GM20431 (cell line): Measurements from ENCODE around the gene MBLAC1.

Source experiments
- in situ Hi-C: fragments of 300-500 bp; cut with MseI, MboI; formaldehyde crosslinking; loops from one replicate; pipeline ENCODE4 v1.15.0; 2020; ENCODE audit warnings: low sequenced_read_pairs; ENCODE audit not compliant: unreplicated experiment

Gene MBLAC1

GRCh38 chr7:100166970-100167911 lies 40.5 kb downstream of the MBLAC1 start:
- in situ Hi-C loops, result no loop called here

GRCh38 chr7:100167912-100168323 lies 41.2 kb downstream of the MBLAC1 start:
- in situ Hi-C loops, result no loop called here

GRCh38 chr7:100169147-100169850 lies 42.5 kb downstream of the MBLAC1 start:
- in situ Hi-C loops, result no loop called here

GRCh38 chr7:100170101-100170897 lies 43.5 kb downstream of the MBLAC1 start:
- in situ Hi-C loops, result no loop called here

GRCh38 chr7:100171087-100171681 lies 44.4 kb downstream of the MBLAC1 start:
- in situ Hi-C loops, result no loop called here

GRCh38 chr7:100171840-100172239 lies 45.1 kb downstream of the MBLAC1 start:
- in situ Hi-C loops, result no loop called here

- in situ Hi-C loops, result no loop called here
Measured at GRCh38 chr7:100173806-100174495, 47.2 kb downstream of the MBLAC1 start.

- in situ Hi-C loops, result no loop called here
Measured at GRCh38 chr7:100174582-100174981, 47.8 kb downstream of the MBLAC1 start.

- in situ Hi-C loops, result no loop called here
Measured at GRCh38 chr7:100175296-100175935, 48.6 kb downstream of the MBLAC1 start.

GRCh38 chr7:100176096-100177044 lies 49.6 kb downstream of the MBLAC1 start:
- in situ Hi-C loops, result no loop called here

GRCh38 chr7:100177045-100178001 lies 50.6 kb downstream of the MBLAC1 start, which contains the start of the genes GPC2 and STAG3:
Gene GPC2, minus strand, starts transcription at chr7:100177381. Its CDS starts 182 bp downstream, at chr7:100177199.
Gene STAG3, plus strand, starts transcription at chr7:100177918. Its CDS starts 2,639 bp downstream, at chr7:100180557.
- in situ Hi-C loops, result no loop called here
